ENCODE measurements around the gene SCNN1A. TPM values are rescaled to one million over a fixed set of nuclear protein-coding genes. Genes with fewer than 3 reads are reported as not detected.

Gene SCNN1A
- total RNA-seq, 2 donors from 2014 or later = 158 to 188 TPM

- intact Hi-C loops (cut with DNase I) = loop anchor here (5.0 kb wide), 1 partner anchor 35 kb away; no protein-coding TSS in a partner anchor
- TF ChIP-seq CTCF (IDR thresholded peaks at IDR 0.05) = no peak
- DNase-seq = no peak
- peaks cover 21% of the 10 kb centered on the region for H3K4me1 ChIP-seq
- H3K36me3 ChIP-seq = no peaks in the 10 kb centered on the region
- H3K27ac ChIP-seq = peak overlapping the region; percentile 91
- peak overlapping the region; percentile 34 for H3K4me3 ChIP-seq
- H3K27me3 ChIP-seq = no peaks in the 10 kb centered on the region
- peak overlapping the region; percentile 57 to 89 for H3K9ac ChIP-seq (ENCODE audit: low read depth in 2 of 2, low read length in 2 of 2)
- no peaks in the 10 kb centered on the region for H3K9me3 ChIP-seq
Measured at GRCh38 chr12:6372403-6373003, 2.9 kb downstream of the SCNN1A start.

- peak overlapping the region; percentile 60 to 89 for H3K9ac ChIP-seq (ENCODE audit: low read depth in 2 of 2, low read length in 2 of 2)
- peak overlapping the region; percentile 3 for H3K4me3 ChIP-seq
- H3K9me3 ChIP-seq = no peaks in the 10 kb centered on the region
- peak overlapping the region; percentile 91 for H3K27ac ChIP-seq
- peak; percentile 88 for DNase-seq
- intact Hi-C loops (cut with DNase I) = loop anchor here (5.0 kb wide), 1 partner anchor 34 kb away; no protein-coding TSS in a partner anchor
- H3K4me1 ChIP-seq = peaks cover 15% of the 10 kb centered on the region
- H3K36me3 ChIP-seq = no peaks in the 10 kb centered on the region
- no peaks in the 10 kb centered on the region for H3K27me3 ChIP-seq
- TF ChIP-seq CTCF (IDR thresholded peaks at IDR 0.05) = no peak
Measured at GRCh38 chr12:6370994-6371754, 4.2 kb downstream of the SCNN1A start.

GRCh38 chr12:6370576-6370935 lies 4.8 kb downstream of the SCNN1A start:
- intact Hi-C loops (cut with DNase I) = loop anchor here (5.0 kb wide), 1 partner anchor 33 kb away; no protein-coding TSS in a partner anchor
- Histone ChIP-seq H3K9me3 (no peaks in the 10 kb centered on the region), H3K4me3 (peak overlapping the region; percentile 3), H3K27ac (peak overlapping the region; percentile 62), H3K9ac (ENCODE audit: low read depth in 2 of 2, low read length in 2 of 2) (peak overlapping the region; percentile 60 to 85), H3K27me3 (no peaks in the 10 kb centered on the region), H3K4me1 (peaks cover 11% of the 10 kb centered on the region), H3K36me3 (no peaks in the 10 kb centered on the region)
- DNase-seq = no peak
- no peak for TF ChIP-seq CTCF (IDR thresholded peaks at IDR 0.05)

- peak overlapping the region; percentile 3 for H3K4me3 ChIP-seq
- DNase-seq = no peak
- intact Hi-C loops (cut with DNase I) = loop anchor here (5.0 kb wide), 1 partner anchor 33 kb away; no protein-coding TSS in a partner anchor
- peak overlapping the region in 1 of 2 donors; percentile 85 for H3K9ac ChIP-seq (ENCODE audit: low read depth in 2 of 2, low read length in 2 of 2)
- H3K27ac ChIP-seq = peak overlapping the region; percentile 62
- H3K9me3 ChIP-seq = no peaks in the 10 kb centered on the region
- no peaks in the 10 kb centered on the region for H3K27me3 ChIP-seq
- TF ChIP-seq CTCF (IDR thresholded peaks at IDR 0.05) = no peak
- H3K36me3 ChIP-seq = no peaks in the 10 kb centered on the region
- H3K4me1 ChIP-seq = peaks cover 11% of the 10 kb centered on the region
Measured at GRCh38 chr12:6369916-6370575, 5.3 kb downstream of the SCNN1A start.

GRCh38 chr12:6368906-6369525 lies 6.3 kb downstream of the SCNN1A start:
- Histone ChIP-seq H3K4me1 (peaks cover 11% of the 10 kb centered on the region), H3K27me3 (no peaks in the 10 kb centered on the region), H3K9ac (ENCODE audit: low read depth in 2 of 2, low read length in 2 of 2) (peak overlapping the region in 1 of 2 donors; percentile 64), H3K4me3 (no peak overlapping the region), H3K36me3 (no peaks in the 10 kb centered on the region), H3K9me3 (no peaks in the 10 kb centered on the region), H3K27ac (peak overlapping the region; percentile 15)
- TF ChIP-seq CTCF (IDR thresholded peaks at IDR 0.05) = no peak
- intact Hi-C loops (cut with DNase I) = no loop called here
- DNase-seq = peak; percentile 35

Measured in colonic mucosa (tissue), 4 donors.